Testis (tissue), 3 donors: Measurements from ENCODE around the gene TAF8. TPM values are rescaled to one million over a fixed set of nuclear protein-coding genes. Genes with fewer than 3 reads are reported as not detected.
"Not testable (repeated sequence)": the region's sequence is repeated elsewhere in the genome, so short reads cannot be mapped to it uniquely, and the experiment has no call there.

Experiments
- DNase-seq: peaks from one replicate; pipeline ENCODE4 v3.0.0-alpha.2; 2019
- H3K27ac ChIP-seq, 2 donors: fragments of 200-600 bp; sonication (generic); one replicate each; pipeline ENCODE4 v1.5.1; 2019
- H3K27me3 ChIP-seq: fragments of 200-600 bp; sonication (generic); one replicate; pipeline ENCODE4 v1.5.1; 2019
- H3K36me3 ChIP-seq: fragments of 200-600 bp; sonication (generic); one replicate; pipeline ENCODE4 v1.5.1; 2017; ENCODE audit warnings: low read depth; ENCODE audit errors: missing control alignments
- H3K4me1 ChIP-seq: fragments of 200-600 bp; sonication (generic); one replicate; pipeline ENCODE4 v1.5.1; 2019
- H3K4me3 ChIP-seq, 2 donors: fragments of 200-600 bp; sonication (generic); one replicate each; pipeline ENCODE4 v1.5.1; 2017 to 2019
- H3K9me3 ChIP-seq: fragments of 200-600 bp; sonication (generic); one replicate; pipeline ENCODE4 v1.5.1; 2017
- POLR2A ChIP-seq: fragments of 450-650 bp; IDR thresholded peaks from one replicate; pipeline ENCODE4 v1.6.1; 2017; ENCODE audit warnings: antibody characterized with exemption, mild to moderate bottlenecking, moderate library complexity
- WGBS, 2 donors: methylation state at CpG; one replicate each; pipeline ENCODE4 v1.1.5; 2018; 5-methylcytosine and 5-hydroxymethylcytosine counted together
- intact Hi-C: fragments of 100-400 bp; cut with DNase I; formaldehyde crosslinking; loops from one replicate; pipeline ENCODE4 v1.15.1; 2023; ENCODE audit warnings: low total_unique reads
- polyA plus RNA-seq: library from polyadenylated mRNA; stranded (reverse); fragments of 350-450 nt; fragmentation: Illumina TruSeq; extraction: RNeasy Lipid Tissue Mini Kit (QIAGEN cat#74804); gene quantifications from one replicate; pipeline ENCODE4 v1.2.3, GENCODE V29; 2014; ENCODE audit warnings: low read depth, low replicate concordance; ENCODE audit not compliant: insufficient read depth
- total RNA-seq, 2 donors: library from RNA; depleted of rRNA; stranded (reverse); fragments of >200 nt; gene quantifications; one replicate each; pipeline ENCODE4 v1.2.3, GENCODE V29; 2016
- TF ChIP-seq, protein P1 (sequence below), 3 experiments: fragments of 450-650 bp in 2 of 3; fragments of 200-600 bp in 1 of 3; sonication (generic) in 1 of 3; IDR thresholded peaks; one replicate each; pipeline ENCODE4 v1.5.1; 2016 to 2019; ENCODE audit warnings: antibody characterized with exemption in 3 of 3, mild to moderate bottlenecking in 2 of 3, moderate library complexity in 1 of 3

TAF8 gene
- total and polyA plus RNA-seq, 3 donors from 2014 or later: 20.8 to 51.3 (median 29.7) TPM

DNA sequence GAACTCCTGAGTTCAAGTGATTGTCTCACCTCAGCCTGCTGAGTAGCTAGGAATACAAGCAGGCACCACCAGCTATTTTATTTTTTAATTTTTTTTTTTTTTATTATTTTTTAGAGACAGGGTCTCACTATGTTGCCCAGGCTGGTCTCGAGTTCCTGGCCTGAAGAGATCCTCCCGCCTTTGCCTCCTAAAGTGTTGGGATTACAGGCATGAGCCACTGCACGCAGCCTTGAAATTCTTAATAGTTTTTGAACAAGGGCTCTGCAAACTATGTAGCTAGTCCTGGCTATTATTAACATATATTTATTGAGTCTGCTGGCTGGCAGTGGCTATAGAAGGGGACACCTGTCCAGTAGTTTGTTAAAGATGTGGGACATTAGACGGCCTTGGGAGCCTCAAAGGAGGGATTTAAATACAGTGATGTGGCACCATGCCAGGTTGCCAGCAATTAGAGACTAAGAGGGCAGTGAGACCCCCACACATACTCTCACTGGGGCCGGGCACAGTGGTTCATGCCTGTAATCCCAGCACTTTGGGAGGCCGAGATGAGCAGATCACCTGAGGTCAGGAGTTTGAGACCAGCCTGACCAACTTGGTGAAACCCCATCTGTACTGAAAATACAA is 21.1 kb upstream of the TAF8 start:
- Histone ChIP-seq H3K36me3 (no peaks in the 10 kb centered on the region), H3K4me3 (no peak overlapping the region), H3K4me1 (peaks cover 37% of the 10 kb centered on the region), H3K9me3 (no peaks in the 10 kb centered on the region), H3K27me3 (no peaks in the 10 kb centered on the region), H3K27ac (no peak overlapping the region)
- no peak for DNase-seq
- TF ChIP-seq, protein P1, sequence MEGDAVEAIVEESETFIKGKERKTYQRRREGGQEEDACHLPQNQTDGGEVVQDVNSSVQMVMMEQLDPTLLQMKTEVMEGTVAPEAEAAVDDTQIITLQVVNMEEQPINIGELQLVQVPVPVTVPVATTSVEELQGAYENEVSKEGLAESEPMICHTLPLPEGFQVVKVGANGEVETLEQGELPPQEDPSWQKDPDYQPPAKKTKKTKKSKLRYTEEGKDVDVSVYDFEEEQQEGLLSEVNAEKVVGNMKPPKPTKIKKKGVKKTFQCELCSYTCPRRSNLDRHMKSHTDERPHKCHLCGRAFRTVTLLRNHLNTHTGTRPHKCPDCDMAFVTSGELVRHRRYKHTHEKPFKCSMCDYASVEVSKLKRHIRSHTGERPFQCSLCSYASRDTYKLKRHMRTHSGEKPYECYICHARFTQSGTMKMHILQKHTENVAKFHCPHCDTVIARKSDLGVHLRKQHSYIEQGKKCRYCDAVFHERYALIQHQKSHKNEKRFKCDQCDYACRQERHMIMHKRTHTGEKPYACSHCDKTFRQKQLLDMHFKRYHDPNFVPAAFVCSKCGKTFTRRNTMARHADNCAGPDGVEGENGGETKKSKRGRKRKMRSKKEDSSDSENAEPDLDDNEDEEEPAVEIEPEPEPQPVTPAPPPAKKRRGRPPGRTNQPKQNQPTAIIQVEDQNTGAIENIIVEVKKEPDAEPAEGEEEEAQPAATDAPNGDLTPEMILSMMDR (IDR thresholded peaks at IDR 0.05): no peak
- TF ChIP-seq POLR2A: no peak
- 79% methylated on average over 4 to 6 of the region's 6 CpGs for WGBS, 2 donors
- intact Hi-C loops: no loop called here

DNA sequence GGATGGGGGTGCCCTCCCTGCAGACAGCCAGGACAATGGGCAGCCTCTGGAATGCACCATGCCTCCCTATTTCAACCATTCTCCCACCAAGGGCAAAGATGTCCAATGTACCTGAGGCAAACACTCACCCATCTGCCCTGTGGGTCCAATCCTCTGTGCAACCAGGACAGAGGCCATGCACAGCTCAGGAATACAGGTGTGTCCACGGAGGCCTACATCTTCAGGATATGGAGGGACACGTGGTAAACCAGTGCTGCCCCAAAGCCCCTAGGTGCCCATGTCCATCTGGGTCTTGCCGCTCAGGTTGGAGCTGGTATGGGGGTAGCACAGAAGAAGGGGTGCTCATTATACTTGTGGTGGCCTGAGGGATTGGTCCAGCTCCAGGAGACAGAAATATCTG is 20.4 kb upstream of the TAF8 start:
- intact Hi-C loops: no loop called here
- 92 to 100% methylated on average over 1 to 3 of the region's 3 CpGs for WGBS, 2 donors
- DNase-seq: no peak
- no peak for TF ChIP-seq POLR2A
- TF ChIP-seq, protein P1 (IDR thresholded peaks at IDR 0.05): no peak
- Histone ChIP-seq H3K4me3 (no peak overlapping the region), H3K9me3 (no peaks in the 10 kb centered on the region), H3K36me3 (no peaks in the 10 kb centered on the region), H3K27me3 (no peaks in the 10 kb centered on the region), H3K4me1 (peaks cover 39% of the 10 kb centered on the region), H3K27ac (no peak overlapping the region)

DNA sequence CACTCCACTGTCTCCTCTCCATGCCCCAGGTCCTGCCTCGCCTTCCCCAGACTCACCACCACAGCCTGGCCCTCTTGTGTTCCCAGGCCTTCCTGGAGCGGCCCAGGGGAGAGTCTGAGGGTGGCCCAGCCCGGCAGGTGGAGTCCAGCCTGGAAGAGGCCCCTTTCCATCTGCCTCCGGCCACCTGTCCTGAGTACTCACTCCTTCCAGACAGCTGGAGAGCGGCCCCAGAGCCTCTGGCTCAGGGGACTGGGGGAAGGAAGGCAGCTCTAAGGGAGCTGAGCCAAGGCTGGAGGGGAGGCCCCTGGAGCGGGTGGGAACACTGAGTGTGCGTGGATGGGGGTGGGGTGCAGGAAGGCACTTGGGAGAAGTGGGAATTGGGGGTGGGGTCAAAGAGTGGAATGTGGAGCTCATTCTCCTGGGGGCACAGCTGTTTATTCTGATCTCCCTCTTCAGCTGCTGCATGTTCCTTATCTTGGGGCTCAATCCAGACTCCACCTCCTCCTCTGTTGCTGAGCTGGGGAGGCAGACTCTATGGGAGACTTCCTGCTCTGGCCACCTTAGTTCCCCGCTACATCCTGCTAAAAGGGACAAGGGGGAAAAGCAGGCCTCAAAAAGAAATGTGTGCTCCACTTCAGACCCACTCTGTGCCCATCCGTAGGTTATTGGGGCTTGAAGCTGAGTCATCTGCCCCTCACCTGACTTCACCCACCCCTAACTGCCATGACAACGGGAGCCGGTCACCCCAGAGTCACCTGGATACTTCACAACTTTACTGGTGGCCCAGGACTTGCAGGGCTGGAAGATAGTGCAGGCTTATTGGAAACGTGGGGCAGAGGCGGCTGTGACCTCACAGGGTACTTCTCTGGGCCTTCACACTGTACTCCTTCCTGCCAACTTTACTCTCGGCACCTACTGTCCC is 19.5 kb upstream of the TAF8 start:
- H3K4me1 ChIP-seq: peaks cover 41% of the 10 kb centered on the region
- no peaks in the 10 kb centered on the region for H3K9me3 ChIP-seq
- H3K27me3 ChIP-seq: no peaks in the 10 kb centered on the region
- H3K36me3 ChIP-seq: no peaks in the 10 kb centered on the region
- TF ChIP-seq, protein P1 (IDR thresholded peaks at IDR 0.05): no peak
- TF ChIP-seq POLR2A: no peak
- DNase-seq: peak; percentile 73
- WGBS, 2 donors: 43 to 50% methylated on average over 10 to 14 of the region's 14 CpGs
- H3K4me3 ChIP-seq: no peak overlapping the region
- H3K27ac ChIP-seq: peak overlapping the region in 1 of 2 donors; percentile 59
- intact Hi-C loops: no loop called here

DNA sequence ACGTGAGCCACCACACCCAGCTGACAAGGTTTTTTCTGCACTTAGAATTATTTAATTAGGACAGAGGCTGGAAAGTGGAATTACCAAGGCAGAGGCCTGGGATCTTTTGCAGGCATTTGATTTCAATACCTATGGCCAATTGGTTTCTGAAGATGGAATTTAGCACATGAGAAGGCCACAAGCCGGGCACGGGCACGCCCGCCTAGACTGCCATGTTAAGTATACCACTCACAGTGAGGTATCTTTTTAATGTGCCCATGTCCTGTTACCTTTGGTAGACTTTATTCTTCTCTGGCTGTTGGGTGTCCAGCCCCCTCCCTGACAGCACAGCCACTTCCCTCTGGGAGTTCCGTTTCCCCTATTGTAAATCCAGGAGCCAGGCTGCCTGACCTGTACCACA is 18.0 kb upstream of the TAF8 start:
- no peak for DNase-seq

DNA sequence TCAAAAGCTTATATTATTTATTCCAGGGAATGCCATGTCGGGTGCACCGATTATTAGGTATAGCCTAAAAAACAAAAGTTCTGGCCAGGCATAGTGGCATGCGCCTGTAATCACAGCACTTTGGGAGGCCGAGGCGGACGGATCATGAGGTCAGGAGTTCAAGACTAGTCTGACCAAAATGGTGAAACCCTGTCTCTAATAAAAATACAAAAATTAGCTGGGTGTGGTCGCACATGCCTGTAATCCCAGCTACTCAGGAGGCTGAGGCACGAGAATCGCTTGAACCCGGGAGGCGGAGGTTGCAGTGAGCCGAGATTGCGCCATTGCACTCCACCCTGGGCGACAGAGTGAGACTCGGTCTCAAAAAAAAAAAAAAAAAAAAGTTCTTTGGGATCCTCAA is 12.7 kb upstream of the TAF8 start:
- H3K9me3 ChIP-seq, H3K27me3 ChIP-seq, H3K36me3 ChIP-seq, H3K4me3 ChIP-seq, DNase-seq, H3K27ac ChIP-seq, intact Hi-C loops: not testable (repeated sequence)
- 87 to 88% methylated on average over 15 of the region's 15 CpGs for WGBS, 2 donors
- peaks cover 30% of the 10 kb centered on the region for H3K4me1 ChIP-seq

More for the DNA sequence above, 18.0 kb upstream of the TAF8 start:
- H3K27ac ChIP-seq: no peak overlapping the region
- 79 to 84% methylated on average over 5 to 6 of the region's 6 CpGs for WGBS, 2 donors
- H3K27me3 ChIP-seq: no peaks in the 10 kb centered on the region
- no peak for TF ChIP-seq POLR2A
- TF ChIP-seq, protein P1 (IDR thresholded peaks at IDR 0.05): no peak
- no peaks in the 10 kb centered on the region for H3K9me3 ChIP-seq
- intact Hi-C loops: no loop called here
- no peaks in the 10 kb centered on the region for H3K36me3 ChIP-seq
- H3K4me1 ChIP-seq: peaks cover 41% of the 10 kb centered on the region
- H3K4me3 ChIP-seq: no peak overlapping the region
